HG03469 (cell line): Measurements from ENCODE around the gene PIGQ.

Experiments
- ATAC-seq: cut with Tn5 transposase; IDR thresholded peaks from one replicate; pipeline ENCODE4 v1.9.1; 2021; ENCODE audit warnings: mild to moderate bottlenecking, moderate library complexity, moderate number of reproducible peaks; ENCODE audit not compliant: unreplicated experiment

PIGQ gene

DNA sequence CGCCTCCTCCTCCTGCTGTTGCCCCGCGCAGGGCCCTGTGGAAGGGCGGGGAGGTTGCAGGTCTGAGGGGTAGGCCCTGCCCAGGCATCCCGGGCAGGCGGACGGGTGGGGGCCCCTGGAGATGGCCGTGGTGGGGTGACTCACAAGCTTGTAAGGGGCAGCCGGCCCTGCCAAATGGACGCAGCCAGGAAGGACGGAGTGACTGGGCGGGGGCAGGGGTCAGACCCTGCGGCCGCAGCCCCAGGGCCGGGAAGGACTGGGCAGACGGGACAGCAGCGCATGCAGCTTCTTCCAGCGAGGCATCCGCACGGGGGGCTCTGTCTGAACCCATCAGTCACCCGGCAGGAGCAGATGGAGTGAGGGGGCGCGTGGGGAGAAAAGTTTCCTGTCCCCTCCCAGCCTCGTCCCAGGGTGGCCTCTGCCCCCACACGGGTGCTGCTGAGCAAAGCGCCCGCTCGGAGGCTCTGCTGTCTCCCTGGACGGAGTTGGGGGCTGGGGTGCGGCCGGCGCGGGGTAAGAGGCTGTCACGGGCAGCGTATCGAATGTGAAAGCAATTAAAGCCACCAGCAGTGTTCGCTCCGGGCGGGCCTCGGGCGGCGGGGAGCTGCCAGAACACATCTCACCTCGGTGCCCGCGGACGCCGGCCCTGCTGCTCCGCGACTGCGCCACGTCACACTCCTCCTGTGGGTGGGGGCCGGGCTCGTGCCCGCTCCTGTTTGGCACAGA, 15.0 kb upstream of the PIGQ start:
- no peak for ATAC-seq

GRCh38 chr16:555528-556473, 14.0 kb upstream of the PIGQ start:
- ATAC-seq = no peak

GRCh38 chr16:556474-557173, 13.1 kb upstream of the PIGQ start:
- ATAC-seq = no peak

- no peak for ATAC-seq
Measured at GRCh38 chr16:557463-558297, 12.1 kb upstream of the PIGQ start.

DNA sequence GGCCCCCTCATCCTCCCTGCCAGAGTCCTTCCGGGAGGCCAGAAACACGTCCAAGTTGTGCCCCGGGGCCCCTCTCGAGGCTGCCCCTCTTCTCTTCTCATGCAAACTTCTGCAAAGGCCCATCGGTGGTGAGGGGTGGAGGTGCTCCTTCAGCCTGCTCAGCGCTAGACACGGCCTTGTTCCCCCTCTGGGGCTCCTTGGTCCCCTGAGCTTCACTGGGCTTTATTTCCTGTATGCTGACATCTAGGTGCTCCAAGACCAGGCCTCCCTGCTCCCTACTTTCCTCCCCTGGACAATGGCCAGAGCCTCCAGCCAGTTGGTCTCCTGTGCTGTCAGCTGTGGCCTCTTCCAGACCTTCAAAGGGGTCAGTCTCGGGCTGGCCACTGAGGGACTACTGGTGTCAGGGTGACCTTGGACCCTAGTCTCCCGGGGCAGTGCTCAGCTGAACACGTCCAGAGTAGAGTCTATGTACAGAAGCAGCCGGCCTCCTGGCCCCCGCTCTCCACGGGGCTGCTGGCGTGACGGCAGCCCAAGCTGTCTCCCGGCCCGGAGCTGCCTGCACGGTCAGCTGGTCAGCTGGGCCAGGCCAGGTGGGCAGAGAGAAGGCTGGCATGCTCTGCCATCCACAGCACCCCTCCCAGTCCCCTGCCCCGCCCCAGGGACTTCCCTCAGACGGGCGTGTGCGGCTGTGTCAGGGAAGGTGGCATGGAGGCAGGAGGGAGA, 11.3 kb upstream of the PIGQ start:
- no peak for ATAC-seq

GRCh38 chr16:559021-559380, 10.8 kb upstream of the PIGQ start:
- ATAC-seq = no peak

DNA sequence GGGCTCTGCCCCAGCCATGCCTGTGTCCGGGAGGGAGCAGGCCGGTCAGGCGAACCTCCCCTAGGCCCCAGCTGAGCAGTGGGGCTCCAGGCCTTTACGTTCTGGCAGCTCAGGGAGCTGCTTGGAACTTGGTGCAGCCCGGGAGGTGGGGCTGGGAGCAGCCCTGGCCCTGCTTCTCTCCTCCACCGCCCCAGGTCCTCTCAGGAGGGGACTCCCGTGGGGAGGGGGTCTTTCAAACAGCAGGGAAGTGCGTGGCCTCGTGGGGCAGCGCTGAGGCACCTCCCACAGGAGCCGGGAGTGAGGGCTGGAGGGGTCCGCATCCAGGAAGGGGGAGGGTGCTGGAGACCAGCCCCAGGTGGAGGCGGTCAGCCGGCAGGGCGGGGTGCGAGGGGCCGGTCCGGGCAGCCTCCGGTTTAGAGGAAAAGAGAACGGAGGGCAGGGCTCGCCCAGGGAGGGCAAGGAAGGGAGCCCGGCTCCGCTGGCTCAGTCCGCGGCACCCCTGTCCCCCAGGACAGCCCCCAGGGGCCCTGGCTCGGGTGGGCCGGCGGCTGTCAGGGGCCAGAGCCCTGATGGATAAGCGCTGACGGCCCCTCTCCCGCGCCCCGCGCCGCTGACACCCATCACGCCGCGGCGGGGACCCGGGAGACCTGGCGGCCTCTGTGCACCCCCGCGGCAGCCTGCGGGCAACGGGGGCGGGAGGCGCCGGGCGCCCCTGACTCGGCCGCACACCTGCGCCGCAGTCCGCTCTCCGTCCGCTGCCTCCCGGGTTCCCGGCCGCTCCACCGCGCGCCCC, 10.2 kb upstream of the PIGQ start:
- ATAC-seq = no peak

DNA sequence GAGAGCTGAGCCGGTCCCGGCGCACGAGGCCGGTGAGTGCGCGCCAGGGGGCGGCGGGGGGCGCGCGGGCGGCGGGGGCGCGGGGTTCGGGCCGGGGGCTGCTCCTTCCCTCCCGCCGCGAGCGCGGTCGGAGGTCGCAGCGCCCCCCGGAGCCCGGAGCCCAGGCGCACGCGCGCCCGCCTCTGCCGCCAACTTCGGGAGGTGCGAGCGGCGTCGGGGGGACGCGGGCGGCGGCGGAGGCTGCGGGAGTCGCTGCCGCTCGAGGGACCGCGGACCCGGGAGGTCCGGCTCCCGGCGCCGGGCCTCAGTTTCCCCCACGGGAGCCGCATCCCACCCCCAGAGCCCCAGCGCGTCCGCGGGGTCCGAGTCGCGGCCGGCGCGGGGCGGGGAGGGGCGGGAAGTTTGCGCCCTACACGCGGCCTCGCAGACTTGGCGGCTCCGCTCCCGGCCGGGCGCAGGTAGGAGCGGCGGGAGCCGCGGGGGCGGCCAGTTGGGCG, 9.5 kb upstream of the PIGQ start, which contains the start of gene PRR35:
PRR35 (plus strand) TSS at position 191 of the 497 bp plus-strand sequence. CDS start 2,901 bp downstream, outside the sequence.
- ATAC-seq = no peak

DNA sequence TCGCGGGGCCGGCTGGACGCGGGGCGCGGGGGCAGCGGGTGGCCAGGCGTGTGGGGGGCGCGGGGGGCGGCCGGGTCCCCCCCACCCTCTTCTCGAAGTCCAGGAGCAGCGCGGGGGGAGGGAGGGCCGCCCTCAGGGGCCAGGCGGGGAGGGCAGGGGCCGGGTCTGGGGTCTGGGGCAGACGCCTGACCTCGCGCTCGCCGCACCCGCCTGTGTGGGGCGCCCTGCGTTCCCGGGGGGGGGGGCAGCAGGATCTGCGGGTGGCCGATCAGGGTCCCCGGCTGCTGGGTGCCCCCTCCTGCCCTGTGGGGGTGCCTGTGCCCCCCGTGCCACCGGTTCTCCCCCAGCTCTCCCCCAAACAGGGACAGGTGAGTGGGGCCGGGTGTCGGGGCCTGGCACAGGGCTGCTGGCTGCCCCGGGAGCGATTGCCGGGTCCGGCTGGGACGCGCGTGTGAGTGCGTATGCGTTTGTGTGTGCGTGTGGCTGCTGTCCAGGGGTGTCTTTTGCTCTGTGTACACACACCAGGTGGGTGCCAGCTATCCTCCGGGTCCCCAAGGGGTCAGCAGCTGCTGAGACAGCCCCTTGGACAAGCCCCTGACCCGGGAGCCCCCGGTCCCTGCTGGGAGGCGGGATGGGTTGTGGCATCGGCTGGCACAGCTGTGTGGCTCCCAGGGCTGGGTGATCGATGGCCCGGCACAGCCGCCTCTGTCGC, 8.9 kb upstream of the PIGQ start:
- no peak for ATAC-seq

DNA sequence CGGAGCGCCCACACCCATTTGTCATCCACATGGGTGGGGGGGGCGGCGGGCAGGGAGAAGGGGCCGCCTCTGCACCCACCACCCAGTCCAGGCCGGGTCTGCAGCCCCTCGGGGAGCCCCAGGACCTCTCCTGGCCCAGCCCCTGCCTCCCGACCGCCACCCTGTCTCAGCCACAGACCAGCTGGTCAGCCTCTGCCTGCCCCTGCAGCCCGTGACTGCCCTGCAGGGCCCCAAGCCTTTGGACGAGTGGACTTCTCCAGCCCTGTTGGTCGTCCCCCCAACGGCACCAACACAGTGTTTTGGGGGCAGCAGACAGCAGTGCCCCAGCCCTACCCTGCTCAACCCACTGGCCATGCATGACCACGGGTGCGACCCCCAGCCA, 8.4 kb upstream of the PIGQ start:
- no peak for ATAC-seq

DNA sequence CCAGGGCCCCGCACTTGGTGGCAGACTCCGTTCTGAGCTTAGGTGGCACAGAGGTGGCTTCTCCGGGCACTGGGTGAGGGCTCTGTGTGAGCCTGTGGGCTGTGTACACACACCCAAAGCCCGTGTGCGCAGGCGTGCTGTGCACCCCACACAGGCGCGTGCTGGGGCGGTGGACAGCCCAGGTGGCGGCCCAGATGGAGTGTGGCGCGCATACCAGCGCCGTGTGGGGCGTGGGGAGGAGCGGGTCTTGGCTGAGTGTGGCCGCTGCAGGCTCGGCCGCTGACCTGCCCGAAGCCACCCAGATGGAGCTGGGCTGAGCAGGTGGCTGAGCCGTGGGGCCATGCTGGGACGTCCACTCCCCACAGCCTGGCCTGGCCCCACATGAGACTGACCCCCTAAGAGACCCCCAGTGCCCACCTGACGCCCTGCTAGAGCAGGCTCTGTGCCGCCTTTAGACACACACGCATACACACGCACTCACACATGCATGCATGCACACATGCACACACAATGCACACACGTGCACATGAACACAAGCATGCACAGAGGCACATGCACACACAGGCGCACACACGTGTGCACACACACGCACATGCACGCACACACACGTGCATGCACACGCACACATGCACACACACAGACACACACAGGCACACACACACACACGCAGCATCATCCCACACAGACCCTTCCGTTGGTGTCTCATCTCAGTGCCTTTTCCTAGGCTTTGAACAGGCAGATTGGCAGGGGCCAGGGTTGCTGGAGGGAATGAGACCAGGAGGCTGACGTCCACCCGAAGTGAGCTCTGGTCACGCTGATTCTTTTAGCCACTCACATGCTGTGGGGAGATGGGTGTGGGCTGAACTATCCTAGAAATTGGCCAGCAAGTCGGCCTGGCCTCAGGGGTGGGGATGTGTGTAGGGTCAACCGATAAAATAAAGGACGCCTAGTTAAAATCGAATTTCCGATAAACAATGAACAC, 7.5 kb upstream of the PIGQ start:
- ATAC-seq = no peak

- no peak for ATAC-seq
Measured at GRCh38 chr16:563072-563644, 6.6 kb upstream of the PIGQ start.

DNA sequence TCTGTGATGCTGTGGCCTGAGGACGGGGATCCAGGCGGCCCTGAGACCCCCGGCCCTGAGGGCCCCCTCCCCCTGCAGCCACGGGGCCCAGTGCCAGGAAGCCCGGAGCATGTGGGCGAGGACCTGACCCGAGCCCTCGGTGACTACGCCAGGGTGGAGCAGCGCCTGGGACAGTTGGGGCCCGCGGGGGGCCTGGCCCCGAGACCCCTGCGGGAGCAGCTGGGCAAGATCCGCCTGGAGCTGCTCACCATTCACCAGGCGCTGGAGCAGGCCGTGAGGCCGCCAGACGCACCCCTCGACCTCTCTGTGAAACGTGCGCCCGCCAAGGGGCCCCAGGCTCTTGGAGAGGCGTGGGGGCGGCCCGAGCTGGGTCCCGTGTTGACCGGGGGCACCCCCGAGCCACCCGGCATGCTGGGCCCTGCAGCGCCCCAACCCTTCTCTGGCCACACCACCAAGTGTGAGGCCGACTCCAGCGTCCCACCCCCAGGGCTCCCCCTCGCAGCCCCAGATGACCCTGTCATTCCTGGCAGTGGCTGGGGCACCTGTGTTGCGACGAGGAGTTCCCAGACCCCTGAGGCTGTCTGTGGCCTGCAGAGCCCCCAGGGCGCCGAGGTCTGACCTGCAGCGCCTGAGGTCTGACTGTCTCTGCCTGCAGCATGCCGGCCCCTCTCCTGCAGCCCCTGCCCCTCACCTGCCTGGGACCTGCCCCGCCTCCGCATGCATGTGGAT, 4.9 kb upstream of the PIGQ start:
- ATAC-seq = no peak

DNA sequence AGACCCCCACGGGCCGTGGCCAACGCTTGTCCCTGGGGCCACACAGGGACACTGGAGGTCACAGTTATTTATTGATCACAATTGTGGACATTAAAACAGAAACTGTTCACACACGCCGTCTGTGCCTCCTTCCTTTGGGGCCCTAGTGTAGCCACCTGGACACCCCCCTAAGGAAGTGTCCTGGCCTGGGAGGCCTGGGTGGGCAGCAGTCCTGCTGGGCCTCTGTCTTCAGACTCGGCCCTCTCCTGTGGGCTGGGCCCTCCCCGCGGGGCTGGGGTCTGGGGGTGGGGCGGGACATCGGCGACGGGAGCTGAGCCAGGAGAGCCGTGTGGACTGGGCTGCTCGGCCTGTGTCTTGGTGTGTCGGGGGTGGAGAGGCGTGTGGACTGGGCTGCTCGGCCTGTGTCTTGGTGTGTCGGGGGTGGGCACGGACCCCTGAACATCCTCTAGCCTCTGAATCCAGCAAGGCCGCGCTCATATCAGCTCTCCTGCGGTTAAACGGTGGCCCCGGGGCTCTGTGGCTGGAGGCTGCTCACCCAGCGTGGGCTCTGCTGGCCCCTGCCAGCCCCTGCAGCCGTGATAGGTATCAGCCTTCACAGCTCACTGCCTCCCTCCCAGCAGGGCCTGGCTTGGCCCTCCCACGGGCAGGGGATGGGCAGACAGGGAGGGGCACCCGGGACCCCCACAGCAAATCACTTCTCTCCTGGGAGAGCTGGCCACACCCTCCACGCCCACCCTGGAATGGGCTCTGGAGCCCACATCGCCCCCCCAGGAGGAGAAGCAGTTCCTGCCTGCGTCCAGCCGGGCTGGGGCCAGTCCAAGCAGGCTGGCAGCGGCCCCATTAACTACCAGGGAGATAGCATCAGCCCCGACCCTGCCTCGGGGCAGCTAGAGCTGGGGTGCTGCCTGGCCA, 4.1 kb upstream of the PIGQ start:
- no peak for ATAC-seq
